Dendritic cell treated with granulocyte-macrophage colony-stimulating factor and Interleukin-4, amounts not matched to agents 40 ng/mL and 50 ng/mL, for 4 days (primary cell): ENCODE measurements around the gene MYL9.
"Not testable (repeated sequence)": the region's sequence is repeated elsewhere in the genome, so short reads cannot be mapped to it uniquely, and the experiment has no call there.

Source experiments
- H3K27ac Mint-ChIP-seq: one replicate; pipeline ENCODE4 v1.8.0; 2022; ENCODE audit warnings: mild to moderate bottlenecking, mixed read lengths
- H3K27me3 Mint-ChIP-seq: one replicate; pipeline ENCODE4 v1.8.0; 2022; ENCODE audit warnings: mild to moderate bottlenecking, mixed read lengths
- H3K36me3 Mint-ChIP-seq: one replicate; pipeline ENCODE4 v1.8.0; 2022; ENCODE audit warnings: low read depth, mixed read lengths
- H3K4me1 Mint-ChIP-seq: one replicate; pipeline ENCODE4 v1.8.0; 2022; ENCODE audit warnings: low read depth, mixed read lengths
- H3K4me3 Mint-ChIP-seq: one replicate; pipeline ENCODE4 v1.8.0; 2022; ENCODE audit warnings: mild to moderate bottlenecking, moderate library complexity, mixed read lengths
- H3K9me3 Mint-ChIP-seq: one replicate; pipeline ENCODE4 v1.8.0; 2022; ENCODE audit warnings: mixed read lengths
- intact Hi-C: fragments of 100-400 bp; cut with micrococcal nuclease; formaldehyde crosslinking; loops from one replicate; pipeline ENCODE4 v1.15.0; 2022

Gene MYL9

DNA sequence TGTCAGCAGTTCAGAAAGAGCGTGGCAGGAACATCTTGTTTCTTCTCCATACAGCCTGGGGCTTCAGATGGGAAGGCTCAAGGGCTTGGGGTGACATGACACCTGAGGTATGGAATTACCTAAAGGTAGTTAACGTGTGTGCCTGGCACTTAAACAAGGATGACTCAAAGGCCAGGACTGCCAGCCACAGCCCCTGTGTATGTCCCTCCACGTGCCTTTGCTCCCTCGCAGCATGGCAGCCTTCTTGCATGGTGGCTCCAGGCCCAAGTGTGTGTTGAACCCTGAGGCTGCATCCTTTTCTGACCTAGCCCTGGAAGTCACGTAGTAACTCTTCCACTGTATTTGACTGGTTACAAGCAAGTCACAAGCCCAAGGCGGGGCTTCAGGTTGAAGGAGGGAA is 33.6 kb upstream of the MYL9 start:
- Mint-ChIP-seq H3K4me3 (no peak overlapping the region), H3K4me1 (peaks cover 6% of the 10 kb centered on the region), H3K27ac (no peak overlapping the region), H3K36me3 (peaks cover 66% of the 10 kb centered on the region), H3K9me3 (no peaks in the 10 kb centered on the region), H3K27me3 (no peaks in the 10 kb centered on the region)
- intact Hi-C loops: no loop called here

DNA sequence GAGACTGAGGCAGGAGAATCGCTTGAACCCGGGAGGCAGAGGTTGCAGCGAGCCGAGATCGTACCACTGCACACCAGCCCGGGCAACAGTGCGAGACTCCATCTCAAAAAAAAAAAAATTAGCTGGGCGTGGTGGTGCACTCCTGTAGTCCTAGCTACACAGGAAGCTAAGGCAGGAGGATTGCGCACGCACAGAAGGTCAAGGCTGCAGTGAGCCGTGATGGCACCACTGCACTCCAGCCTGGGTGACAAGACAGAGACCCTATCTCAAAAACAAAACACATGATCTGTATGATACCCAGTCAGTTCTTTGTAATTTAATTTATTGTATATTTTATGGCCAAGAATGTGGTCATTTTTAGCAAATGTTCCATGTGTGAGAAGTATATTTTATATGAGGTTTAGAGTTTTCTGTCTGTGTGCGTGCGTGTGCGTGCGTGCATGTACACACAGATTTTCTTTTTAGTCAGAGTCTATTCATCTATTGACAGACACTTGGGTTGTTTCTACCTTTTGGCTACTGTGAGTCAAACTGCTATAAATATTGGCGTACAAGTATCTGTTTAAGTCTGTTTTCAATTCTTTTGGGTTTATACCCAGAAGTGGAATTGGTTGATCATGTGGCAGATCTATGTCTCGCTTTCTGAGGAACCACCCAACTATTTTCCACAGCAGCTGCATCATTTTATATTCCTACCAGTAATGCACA is 22.2 kb upstream of the MYL9 start:
- Mint-ChIP-seq H3K9me3 (no peaks in the 10 kb centered on the region), H3K4me3 (no peak overlapping the region), H3K27me3 (no peaks in the 10 kb centered on the region), H3K27ac (no peak overlapping the region), H3K36me3 (peaks cover 80% of the 10 kb centered on the region), H3K4me1 (peaks cover 23% of the 10 kb centered on the region)
- intact Hi-C loops: no loop called here

- Mint-ChIP-seq H3K9me3 (no peaks in the 10 kb centered on the region), H3K4me3 (no peak overlapping the region), H3K36me3 (peaks cover 77% of the 10 kb centered on the region), H3K27me3 (no peaks in the 10 kb centered on the region), H3K27ac (no peak overlapping the region), H3K4me1 (peaks cover 24% of the 10 kb centered on the region)
- intact Hi-C loops: no loop called here
These were observed 21.4 kb upstream of the MYL9 start for GRCh38 chr20:36519944-36520343.

DNA sequence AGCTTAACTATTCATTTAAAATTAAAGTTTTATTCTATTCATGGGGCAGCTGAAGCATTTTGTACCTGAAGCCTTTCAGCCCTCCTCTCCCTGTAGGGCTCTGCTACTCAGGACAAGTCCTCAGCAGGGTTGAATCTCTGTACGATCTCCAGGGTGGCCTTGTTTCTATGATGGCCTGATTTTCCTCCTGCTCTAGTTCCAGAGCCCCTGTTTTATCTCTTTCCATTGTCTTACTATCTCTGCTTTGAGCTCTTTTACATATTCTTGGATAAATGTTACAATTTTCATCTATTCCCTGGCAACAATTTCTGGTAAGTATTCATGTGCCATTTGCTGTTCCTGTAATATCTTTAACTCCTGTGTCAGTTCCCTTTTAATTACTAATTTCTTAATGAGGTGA is 19.8 kb upstream of the MYL9 start:
- no peaks in the 10 kb centered on the region for H3K9me3 Mint-ChIP-seq
- intact Hi-C loops: no loop called here
- no peaks in the 10 kb centered on the region for H3K27me3 Mint-ChIP-seq
- H3K36me3 Mint-ChIP-seq: peaks cover 80% of the 10 kb centered on the region
- peaks cover 24% of the 10 kb centered on the region for H3K4me1 Mint-ChIP-seq
- H3K27ac Mint-ChIP-seq: no peak overlapping the region
- H3K4me3 Mint-ChIP-seq: no peak overlapping the region

- H3K27me3 Mint-ChIP-seq, H3K9me3 Mint-ChIP-seq, H3K4me3 Mint-ChIP-seq, intact Hi-C loops: not testable (repeated sequence)
- peaks cover 24% of the 10 kb centered on the region for H3K4me1 Mint-ChIP-seq
- peak overlapping the region; percentile 32 for H3K27ac Mint-ChIP-seq
- peaks cover 83% of the 10 kb centered on the region for H3K36me3 Mint-ChIP-seq
These were observed 18.9 kb upstream of the MYL9 start for GRCh38 chr20:36522412-36522811.

- Mint-ChIP-seq H3K27ac (peak overlapping the region; percentile 70), H3K4me1 (peaks cover 24% of the 10 kb centered on the region), H3K27me3 (no peaks in the 10 kb centered on the region), H3K36me3 (peaks cover 83% of the 10 kb centered on the region), H3K9me3 (no peaks in the 10 kb centered on the region), H3K4me3 (no peak overlapping the region)
- intact Hi-C loops: no loop called here
These were observed 18.0 kb upstream of the MYL9 start for GRCh38 chr20:36523341-36523740.

DNA sequence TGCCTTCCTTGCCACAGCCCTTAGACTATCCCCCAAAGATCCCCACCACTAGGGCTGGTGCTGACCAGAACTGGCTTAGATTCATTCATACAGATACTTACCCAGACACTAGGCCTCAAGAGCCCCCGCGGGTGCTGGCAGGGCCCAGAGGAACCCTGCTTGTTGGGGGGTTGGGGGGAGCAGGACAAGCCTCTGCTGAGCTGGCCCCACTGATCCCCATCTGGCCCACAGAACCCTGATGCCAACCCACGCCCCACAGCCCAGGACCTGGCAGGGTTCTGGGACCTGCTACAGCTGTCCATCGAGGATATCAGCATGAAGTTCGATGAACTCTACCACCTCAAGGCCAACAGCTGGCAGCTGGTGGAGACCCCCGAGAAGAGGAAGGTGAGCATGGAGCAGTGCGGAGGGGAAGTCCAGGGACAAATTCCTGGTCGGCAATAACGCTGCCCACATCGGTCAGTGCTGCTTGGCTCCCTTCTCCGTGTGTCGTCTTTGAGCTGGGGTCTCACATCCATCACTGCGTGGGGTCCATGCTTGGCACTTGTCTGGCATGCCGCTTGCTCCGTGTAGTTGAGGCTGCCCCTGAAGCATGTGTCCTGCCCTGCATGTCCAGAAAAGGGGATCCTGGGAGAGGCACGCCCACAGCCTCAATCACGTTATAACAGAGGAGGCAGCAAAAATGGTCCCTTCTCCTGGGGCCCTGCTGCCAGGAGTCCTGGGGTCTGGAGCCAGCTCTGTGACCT is 15.5 kb upstream of the MYL9 start:
- Mint-ChIP-seq H3K4me1 (peaks cover 24% of the 10 kb centered on the region), H3K36me3 (peaks cover 69% of the 10 kb centered on the region), H3K27ac (no peak overlapping the region), H3K4me3 (no peak overlapping the region), H3K9me3 (no peaks in the 10 kb centered on the region), H3K27me3 (no peaks in the 10 kb centered on the region)
- intact Hi-C loops: no loop called here

DNA sequence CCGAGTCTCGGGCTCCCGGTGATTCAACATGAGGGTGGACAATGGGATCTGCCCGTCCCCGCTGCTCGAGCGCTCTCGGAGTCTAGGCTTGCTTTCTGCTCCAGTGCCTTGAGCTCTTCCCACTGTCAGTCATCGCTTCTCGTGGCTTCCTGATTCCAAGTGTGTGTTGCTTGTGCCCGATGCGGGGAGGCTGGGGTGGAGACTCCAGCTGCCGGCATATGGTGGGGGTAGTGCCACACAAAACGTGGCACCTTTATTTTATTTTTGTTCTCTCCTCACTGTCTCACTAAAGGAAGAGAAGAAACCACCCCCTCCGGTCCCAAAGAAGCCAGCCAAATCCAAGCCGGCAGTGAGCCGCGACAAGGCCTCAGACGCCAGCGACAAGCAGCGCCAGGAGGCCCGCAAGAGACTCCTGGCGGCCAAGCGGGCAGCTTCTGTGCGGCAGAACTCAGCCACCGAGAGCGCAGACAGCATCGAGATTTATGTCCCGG is 14.8 kb upstream of the MYL9 start:
- Mint-ChIP-seq H3K9me3 (no peaks in the 10 kb centered on the region), H3K4me3 (no peak overlapping the region), H3K27ac (no peak overlapping the region), H3K4me1 (peaks cover 22% of the 10 kb centered on the region), H3K27me3 (no peaks in the 10 kb centered on the region), H3K36me3 (peaks cover 62% of the 10 kb centered on the region)
- intact Hi-C loops: no loop called here

GRCh38 chr20:36527331-36528125 is 13.8 kb upstream of the MYL9 start:
- no peak overlapping the region for H3K27ac Mint-ChIP-seq
- intact Hi-C loops: no loop called here
- peaks cover 14% of the 10 kb centered on the region for H3K4me1 Mint-ChIP-seq
- H3K27me3 Mint-ChIP-seq: no peaks in the 10 kb centered on the region
- H3K9me3 Mint-ChIP-seq: no peaks in the 10 kb centered on the region
- H3K36me3 Mint-ChIP-seq: peaks cover 52% of the 10 kb centered on the region
- H3K4me3 Mint-ChIP-seq: no peak overlapping the region

- intact Hi-C loops: no loop called here
- no peaks in the 10 kb centered on the region for H3K27me3 Mint-ChIP-seq
- H3K9me3 Mint-ChIP-seq: no peaks in the 10 kb centered on the region
- peaks cover 50% of the 10 kb centered on the region for H3K36me3 Mint-ChIP-seq
- H3K4me1 Mint-ChIP-seq: peaks cover 8% of the 10 kb centered on the region
- H3K4me3 Mint-ChIP-seq: no peak overlapping the region
- H3K27ac Mint-ChIP-seq: no peak overlapping the region
These were observed 13.0 kb upstream of the MYL9 start for GRCh38 chr20:36528176-36528874.

GRCh38 chr20:36528875-36529417 is 12.4 kb upstream of the MYL9 start:
- Mint-ChIP-seq H3K36me3 (peaks cover 48% of the 10 kb centered on the region), H3K4me3 (no peak overlapping the region), H3K27me3 (no peaks in the 10 kb centered on the region), H3K27ac (no peak overlapping the region), H3K4me1 (peaks cover 3% of the 10 kb centered on the region), H3K9me3 (no peaks in the 10 kb centered on the region)
- intact Hi-C loops: no loop called here

GRCh38 chr20:36532388-36532787 is 8.9 kb upstream of the MYL9 start:
- no peak overlapping the region for H3K4me3 Mint-ChIP-seq
- peaks cover 16% of the 10 kb centered on the region for H3K36me3 Mint-ChIP-seq
- no peak overlapping the region for H3K27ac Mint-ChIP-seq
- H3K4me1 Mint-ChIP-seq: no peaks in the 10 kb centered on the region
- intact Hi-C loops: no loop called here
- H3K27me3 Mint-ChIP-seq: no peaks in the 10 kb centered on the region
- H3K9me3 Mint-ChIP-seq: no peaks in the 10 kb centered on the region

DNA sequence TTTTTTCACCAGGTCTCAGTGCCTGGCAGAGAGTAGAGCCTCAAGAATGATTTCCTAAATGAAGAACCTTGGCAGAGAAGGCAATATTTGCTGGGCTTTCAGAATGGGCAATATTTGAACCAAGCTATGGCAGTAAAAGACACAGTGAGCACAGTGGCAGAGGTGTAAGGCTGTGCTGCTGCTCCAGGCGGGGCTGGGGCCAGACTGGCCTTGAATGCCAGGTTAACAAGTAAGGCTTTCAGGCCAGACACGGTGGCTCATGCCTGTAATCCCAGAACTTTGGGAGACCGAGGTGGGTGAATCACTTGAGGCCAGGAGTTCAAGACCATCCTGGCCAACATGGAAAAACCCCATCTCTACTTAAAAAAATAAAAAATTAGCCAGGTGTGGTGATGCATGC is 8.5 kb upstream of the MYL9 start:
- no peak overlapping the region for H3K4me3 Mint-ChIP-seq
- peaks cover 12% of the 10 kb centered on the region for H3K36me3 Mint-ChIP-seq
- H3K27me3 Mint-ChIP-seq: no peaks in the 10 kb centered on the region
- no peaks in the 10 kb centered on the region for H3K4me1 Mint-ChIP-seq
- no peak overlapping the region for H3K27ac Mint-ChIP-seq
- no peaks in the 10 kb centered on the region for H3K9me3 Mint-ChIP-seq
- intact Hi-C loops: no loop called here
